Measurements from ENCODE around the gene ZNF366.

ZNF366 gene

DNA sequence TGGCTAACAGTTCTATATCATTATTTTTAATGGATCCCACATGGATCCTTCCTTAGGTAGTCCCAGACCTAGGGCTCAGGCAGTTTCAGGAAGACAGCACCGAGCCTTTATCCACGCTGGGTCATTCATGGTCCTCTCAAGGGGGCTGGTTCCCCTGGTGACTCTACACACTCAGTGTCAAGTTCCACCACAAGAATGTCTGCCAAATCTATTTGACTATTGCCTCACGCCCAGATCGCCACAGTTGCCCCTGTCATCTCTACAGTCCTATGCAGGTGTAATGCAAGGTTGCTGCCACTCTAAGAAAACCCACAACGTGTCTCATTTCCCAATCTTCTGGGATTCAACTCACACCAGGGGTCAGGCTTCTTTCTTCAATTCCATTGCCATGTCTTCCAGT is 8.0 kb upstream of the ZNF366 start (continued):
- no peak for TF ChIP-seq TOX (CRISPR knock-in tag; IDR thresholded peaks at IDR 0.05; ENCODE audit: borderline replicate concordance)

DNA sequence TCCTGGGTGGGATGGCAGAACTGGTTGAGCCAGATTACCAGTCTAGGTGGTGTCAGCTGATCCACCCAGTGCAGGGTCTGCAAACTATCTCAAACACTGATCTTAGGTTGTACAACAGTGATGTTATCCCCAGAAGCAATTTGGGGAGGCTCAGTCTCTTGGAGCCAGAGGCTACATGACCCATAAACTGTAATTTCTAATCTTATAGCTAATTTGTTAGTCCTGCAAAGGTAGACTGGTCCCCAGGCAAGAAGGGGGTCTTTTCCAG is 5.3 kb upstream of the ZNF366 start:
- no peak for ATAC-seq
- TF ChIP-seq, protein P1, sequence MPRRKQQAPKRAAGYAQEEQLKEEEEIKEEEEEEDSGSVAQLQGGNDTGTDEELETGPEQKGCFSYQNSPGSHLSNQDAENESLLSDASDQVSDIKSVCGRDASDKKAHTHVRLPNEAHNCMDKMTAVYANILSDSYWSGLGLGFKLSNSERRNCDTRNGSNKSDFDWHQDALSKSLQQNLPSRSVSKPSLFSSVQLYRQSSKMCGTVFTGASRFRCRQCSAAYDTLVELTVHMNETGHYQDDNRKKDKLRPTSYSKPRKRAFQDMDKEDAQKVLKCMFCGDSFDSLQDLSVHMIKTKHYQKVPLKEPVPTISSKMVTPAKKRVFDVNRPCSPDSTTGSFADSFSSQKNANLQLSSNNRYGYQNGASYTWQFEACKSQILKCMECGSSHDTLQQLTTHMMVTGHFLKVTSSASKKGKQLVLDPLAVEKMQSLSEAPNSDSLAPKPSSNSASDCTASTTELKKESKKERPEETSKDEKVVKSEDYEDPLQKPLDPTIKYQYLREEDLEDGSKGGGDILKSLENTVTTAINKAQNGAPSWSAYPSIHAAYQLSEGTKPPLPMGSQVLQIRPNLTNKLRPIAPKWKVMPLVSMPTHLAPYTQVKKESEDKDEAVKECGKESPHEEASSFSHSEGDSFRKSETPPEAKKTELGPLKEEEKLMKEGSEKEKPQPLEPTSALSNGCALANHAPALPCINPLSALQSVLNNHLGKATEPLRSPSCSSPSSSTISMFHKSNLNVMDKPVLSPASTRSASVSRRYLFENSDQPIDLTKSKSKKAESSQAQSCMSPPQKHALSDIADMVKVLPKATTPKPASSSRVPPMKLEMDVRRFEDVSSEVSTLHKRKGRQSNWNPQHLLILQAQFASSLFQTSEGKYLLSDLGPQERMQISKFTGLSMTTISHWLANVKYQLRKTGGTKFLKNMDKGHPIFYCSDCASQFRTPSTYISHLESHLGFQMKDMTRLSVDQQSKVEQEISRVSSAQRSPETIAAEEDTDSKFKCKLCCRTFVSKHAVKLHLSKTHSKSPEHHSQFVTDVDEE (CRISPR knock-in tag; IDR thresholded peaks at IDR 0.05) = no peak
- TF ChIP-seq CREB5 (CRISPR knock-in tag; IDR thresholded peaks at IDR 0.05; ENCODE audit: low read depth) = no peak
- TF ChIP-seq BACH2 (CRISPR knock-in tag; IDR thresholded peaks at IDR 0.05; ENCODE audit: borderline replicate concordance) = no peak
- no peak for TF ChIP-seq RARB (CRISPR knock-in tag; IDR thresholded peaks at IDR 0.05)
- TF ChIP-seq, protein P2, sequence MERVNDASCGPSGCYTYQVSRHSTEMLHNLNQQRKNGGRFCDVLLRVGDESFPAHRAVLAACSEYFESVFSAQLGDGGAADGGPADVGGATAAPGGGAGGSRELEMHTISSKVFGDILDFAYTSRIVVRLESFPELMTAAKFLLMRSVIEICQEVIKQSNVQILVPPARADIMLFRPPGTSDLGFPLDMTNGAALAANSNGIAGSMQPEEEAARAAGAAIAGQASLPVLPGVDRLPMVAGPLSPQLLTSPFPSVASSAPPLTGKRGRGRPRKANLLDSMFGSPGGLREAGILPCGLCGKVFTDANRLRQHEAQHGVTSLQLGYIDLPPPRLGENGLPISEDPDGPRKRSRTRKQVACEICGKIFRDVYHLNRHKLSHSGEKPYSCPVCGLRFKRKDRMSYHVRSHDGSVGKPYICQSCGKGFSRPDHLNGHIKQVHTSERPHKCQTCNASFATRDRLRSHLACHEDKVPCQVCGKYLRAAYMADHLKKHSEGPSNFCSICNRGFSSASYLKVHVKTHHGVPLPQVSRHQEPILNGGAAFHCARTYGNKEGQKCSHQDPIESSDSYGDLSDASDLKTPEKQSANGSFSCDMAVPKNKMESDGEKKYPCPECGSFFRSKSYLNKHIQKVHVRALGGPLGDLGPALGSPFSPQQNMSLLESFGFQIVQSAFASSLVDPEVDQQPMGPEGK (CRISPR knock-in tag; IDR thresholded peaks at IDR 0.05; ENCODE audit: borderline replicate concordance) = no peak

- ATAC-seq = no peak
- TF ChIP-seq, protein P3, sequence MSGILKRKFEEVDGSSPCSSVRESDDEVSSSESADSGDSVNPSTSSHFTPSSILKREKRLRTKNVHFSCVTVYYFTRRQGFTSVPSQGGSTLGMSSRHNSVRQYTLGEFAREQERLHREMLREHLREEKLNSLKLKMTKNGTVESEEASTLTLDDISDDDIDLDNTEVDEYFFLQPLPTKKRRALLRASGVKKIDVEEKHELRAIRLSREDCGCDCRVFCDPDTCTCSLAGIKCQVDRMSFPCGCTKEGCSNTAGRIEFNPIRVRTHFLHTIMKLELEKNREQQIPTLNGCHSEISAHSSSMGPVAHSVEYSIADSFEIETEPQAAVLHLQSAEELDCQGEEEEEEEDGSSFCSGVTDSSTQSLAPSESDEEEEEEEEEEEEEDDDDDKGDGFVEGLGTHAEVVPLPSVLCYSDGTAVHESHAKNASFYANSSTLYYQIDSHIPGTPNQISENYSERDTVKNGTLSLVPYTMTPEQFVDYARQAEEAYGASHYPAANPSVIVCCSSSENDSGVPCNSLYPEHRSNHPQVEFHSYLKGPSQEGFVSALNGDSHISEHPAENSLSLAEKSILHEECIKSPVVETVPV (CRISPR knock-in tag; IDR thresholded peaks at IDR 0.05) = no peak
- TF ChIP-seq RARB (CRISPR knock-in tag; IDR thresholded peaks at IDR 0.05) = no peak
These were observed 4.8 kb upstream of the ZNF366 start for GRCh38 chr5:72511774-72512592.

- peak; percentile 37 for ATAC-seq
- TF ChIP-seq, protein P3 (CRISPR knock-in tag; IDR thresholded peaks at IDR 0.05) = no peak
- TF ChIP-seq ZNF70 (CRISPR knock-in tag; IDR thresholded peaks at IDR 0.05) = no peak
- no peak for TF ChIP-seq SNAI2 (CRISPR knock-in tag; IDR thresholded peaks at IDR 0.05)
- no peak for TF ChIP-seq GLIS3 (CRISPR knock-in tag; IDR thresholded peaks at IDR 0.05)
- TF ChIP-seq, protein P4, sequence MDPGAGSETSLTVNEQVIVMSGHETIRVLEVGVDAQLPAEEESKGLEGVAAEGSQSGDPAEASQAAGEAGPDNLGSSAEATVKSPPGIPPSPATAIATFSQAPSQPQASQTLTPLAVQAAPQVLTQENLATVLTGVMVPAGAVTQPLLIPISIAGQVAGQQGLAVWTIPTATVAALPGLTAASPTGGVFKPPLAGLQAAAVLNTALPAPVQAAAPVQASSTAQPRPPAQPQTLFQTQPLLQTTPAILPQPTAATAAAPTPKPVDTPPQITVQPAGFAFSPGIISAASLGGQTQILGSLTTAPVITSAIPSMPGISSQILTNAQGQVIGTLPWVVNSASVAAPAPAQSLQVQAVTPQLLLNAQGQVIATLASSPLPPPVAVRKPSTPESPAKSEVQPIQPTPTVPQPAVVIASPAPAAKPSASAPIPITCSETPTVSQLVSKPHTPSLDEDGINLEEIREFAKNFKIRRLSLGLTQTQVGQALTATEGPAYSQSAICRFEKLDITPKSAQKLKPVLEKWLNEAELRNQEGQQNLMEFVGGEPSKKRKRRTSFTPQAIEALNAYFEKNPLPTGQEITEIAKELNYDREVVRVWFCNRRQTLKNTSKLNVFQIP (CRISPR knock-in tag; IDR thresholded peaks at IDR 0.05; ENCODE audit: borderline replicate concordance, low read depth) = no peak
These were observed 4.2 kb upstream of the ZNF366 start for GRCh38 chr5:72511366-72511765.

DNA sequence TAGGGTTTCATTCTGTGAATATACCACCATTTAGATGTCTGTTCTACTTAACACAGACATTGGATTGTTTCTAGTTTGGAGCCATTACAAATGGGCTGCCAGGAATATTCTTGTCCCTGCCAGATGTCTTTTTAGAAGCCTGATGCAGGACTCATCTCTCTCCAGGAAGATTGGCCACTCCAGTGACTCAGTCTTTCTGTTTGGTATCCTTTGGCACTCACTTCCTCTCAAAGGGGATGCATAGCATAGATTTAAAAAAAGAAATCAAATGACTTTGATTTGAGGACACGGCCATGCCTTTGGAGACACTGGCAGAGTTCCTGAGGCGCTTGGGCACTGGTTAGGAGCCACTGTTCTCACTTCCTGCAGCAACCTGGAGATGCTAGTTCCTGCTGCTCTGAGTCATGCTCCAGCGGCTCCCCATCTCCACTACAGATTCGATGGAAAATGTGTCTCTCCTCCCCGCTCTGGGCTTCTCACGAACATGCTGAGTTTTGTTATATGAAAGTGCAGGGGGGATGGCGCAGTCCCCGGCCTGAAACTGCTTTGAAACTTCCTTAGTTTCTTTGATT is 3.5 kb upstream of the ZNF366 start:
- peak; percentile 94 for ATAC-seq
- TF ChIP-seq ESRRG (CRISPR knock-in tag; IDR thresholded peaks at IDR 0.05) (no peak), CREB5 (CRISPR knock-in tag; IDR thresholded peaks at IDR 0.05; ENCODE audit: low read depth) (no peak), ISL1 (CRISPR knock-in tag; IDR thresholded peaks at IDR 0.05) (no peak), RARB (CRISPR knock-in tag; IDR thresholded peaks at IDR 0.05) (no peak), TCF4 (CRISPR knock-in tag; IDR thresholded peaks at IDR 0.05; ENCODE audit: borderline replicate concordance) (no peak), ARNTL (CRISPR knock-in tag; IDR thresholded peaks at IDR 0.05; ENCODE audit: borderline replicate concordance, low read depth) (no peak), PPARA (CRISPR knock-in tag; IDR thresholded peaks at IDR 0.05; ENCODE audit: borderline replicate concordance) (no peak)
- TF ChIP-seq, protein P2 (CRISPR knock-in tag; IDR thresholded peaks at IDR 0.05; ENCODE audit: borderline replicate concordance) = no peak

Data from SK-N-SH treated with all-trans-retinoic acid at 6 μM for 48 hours (cell line).